Neural cell (in vitro differentiated cells): Measurements from ENCODE around the gene PPP2R5D.
"Not testable (repeated sequence)": the region's sequence is repeated elsewhere in the genome, so short reads cannot be mapped to it uniquely, and the experiment has no call there.

ENCODE experiments used
- EZH2 ChIP-seq: fragments of 200-600, 300-800 bp; shearing (Covaris generic), sonication (generic); IDR thresholded peaks from 2 replicates; pipeline ENCODE4 v1.6.1; 2014; ENCODE audit warnings: antibody characterized with exemption, low read length, borderline replicate concordance, mild to moderate bottlenecking; ENCODE audit not compliant: insufficient read depth, poor library complexity, severe bottlenecking
- MXI1 ChIP-seq: fragments of 450-650 bp; conservative IDR thresholded peaks from 2 replicates; pipeline ENCODE4 v1.6.1; 2014; ENCODE audit warnings: antibody characterized with exemption, mild to moderate bottlenecking; ENCODE audit not compliant: poor library complexity, severe bottlenecking
- POLR2AphosphoS5 ChIP-seq: IDR thresholded peaks from 2 replicates; pipeline ENCODE4 v1.6.1; 2012
- RAD21 ChIP-seq: fragments of 450-650 bp; conservative IDR thresholded peaks from 2 replicates; pipeline ENCODE4 v1.6.1; 2014; ENCODE audit warnings: antibody characterized with exemption, mild to moderate bottlenecking, moderate library complexity
- TF ChIP-seq, protein P1 (sequence below): fragments of 450-650 bp; IDR thresholded peaks from 2 replicates; pipeline ENCODE4 v1.5.1; 2014; ENCODE audit warnings: antibody characterized with exemption, mild to moderate bottlenecking, moderate library complexity; ENCODE audit not compliant: poor library complexity, severe bottlenecking
- TF ChIP-seq, protein P2 (sequence below): IDR thresholded peaks from 2 replicates; pipeline ENCODE4 v1.6.1; 2012; ENCODE audit warnings: borderline replicate concordance

DNA sequence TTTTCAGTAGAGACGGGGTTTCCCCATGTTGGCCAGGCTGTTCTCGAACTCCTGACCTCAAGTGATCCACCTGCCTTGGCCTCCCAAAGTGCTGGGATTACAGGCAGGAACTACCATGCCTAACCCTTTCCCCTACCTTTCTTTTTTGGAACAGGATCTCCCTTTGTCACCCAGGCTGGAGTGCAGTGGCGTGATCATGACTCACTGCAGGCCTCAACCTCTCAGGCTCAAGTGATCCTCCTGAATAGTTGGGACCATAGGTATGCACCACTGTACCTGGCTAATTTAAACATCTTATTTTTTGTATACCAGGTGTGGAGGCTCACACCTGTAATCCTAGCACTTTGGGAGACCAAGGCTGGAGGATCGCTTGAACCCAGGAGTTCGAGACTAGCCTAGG lies 43.0 kb upstream of the PPP2R5D start:
- TF ChIP-seq, protein P1, sequence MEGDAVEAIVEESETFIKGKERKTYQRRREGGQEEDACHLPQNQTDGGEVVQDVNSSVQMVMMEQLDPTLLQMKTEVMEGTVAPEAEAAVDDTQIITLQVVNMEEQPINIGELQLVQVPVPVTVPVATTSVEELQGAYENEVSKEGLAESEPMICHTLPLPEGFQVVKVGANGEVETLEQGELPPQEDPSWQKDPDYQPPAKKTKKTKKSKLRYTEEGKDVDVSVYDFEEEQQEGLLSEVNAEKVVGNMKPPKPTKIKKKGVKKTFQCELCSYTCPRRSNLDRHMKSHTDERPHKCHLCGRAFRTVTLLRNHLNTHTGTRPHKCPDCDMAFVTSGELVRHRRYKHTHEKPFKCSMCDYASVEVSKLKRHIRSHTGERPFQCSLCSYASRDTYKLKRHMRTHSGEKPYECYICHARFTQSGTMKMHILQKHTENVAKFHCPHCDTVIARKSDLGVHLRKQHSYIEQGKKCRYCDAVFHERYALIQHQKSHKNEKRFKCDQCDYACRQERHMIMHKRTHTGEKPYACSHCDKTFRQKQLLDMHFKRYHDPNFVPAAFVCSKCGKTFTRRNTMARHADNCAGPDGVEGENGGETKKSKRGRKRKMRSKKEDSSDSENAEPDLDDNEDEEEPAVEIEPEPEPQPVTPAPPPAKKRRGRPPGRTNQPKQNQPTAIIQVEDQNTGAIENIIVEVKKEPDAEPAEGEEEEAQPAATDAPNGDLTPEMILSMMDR: not testable (repeated sequence)
- TF ChIP-seq POLR2AphosphoS5, MXI1, EZH2, RAD21: not testable (repeated sequence)
- TF ChIP-seq, protein P2, sequence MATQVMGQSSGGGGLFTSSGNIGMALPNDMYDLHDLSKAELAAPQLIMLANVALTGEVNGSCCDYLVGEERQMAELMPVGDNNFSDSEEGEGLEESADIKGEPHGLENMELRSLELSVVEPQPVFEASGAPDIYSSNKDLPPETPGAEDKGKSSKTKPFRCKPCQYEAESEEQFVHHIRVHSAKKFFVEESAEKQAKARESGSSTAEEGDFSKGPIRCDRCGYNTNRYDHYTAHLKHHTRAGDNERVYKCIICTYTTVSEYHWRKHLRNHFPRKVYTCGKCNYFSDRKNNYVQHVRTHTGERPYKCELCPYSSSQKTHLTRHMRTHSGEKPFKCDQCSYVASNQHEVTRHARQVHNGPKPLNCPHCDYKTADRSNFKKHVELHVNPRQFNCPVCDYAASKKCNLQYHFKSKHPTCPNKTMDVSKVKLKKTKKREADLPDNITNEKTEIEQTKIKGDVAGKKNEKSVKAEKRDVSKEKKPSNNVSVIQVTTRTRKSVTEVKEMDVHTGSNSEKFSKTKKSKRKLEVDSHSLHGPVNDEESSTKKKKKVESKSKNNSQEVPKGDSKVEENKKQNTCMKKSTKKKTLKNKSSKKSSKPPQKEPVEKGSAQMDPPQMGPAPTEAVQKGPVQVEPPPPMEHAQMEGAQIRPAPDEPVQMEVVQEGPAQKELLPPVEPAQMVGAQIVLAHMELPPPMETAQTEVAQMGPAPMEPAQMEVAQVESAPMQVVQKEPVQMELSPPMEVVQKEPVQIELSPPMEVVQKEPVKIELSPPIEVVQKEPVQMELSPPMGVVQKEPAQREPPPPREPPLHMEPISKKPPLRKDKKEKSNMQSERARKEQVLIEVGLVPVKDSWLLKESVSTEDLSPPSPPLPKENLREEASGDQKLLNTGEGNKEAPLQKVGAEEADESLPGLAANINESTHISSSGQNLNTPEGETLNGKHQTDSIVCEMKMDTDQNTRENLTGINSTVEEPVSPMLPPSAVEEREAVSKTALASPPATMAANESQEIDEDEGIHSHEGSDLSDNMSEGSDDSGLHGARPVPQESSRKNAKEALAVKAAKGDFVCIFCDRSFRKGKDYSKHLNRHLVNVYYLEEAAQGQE: not testable (repeated sequence)
